OCI-LY1 (cell line): ENCODE data around the gene SLC6A7.

Source experiments
- H2AFZ ChIP-seq: fragments of 200-600 bp; sonication (generic), shearing (Covaris generic); 2 replicates; pipeline ENCODE4 v1.6.0; 2014; ENCODE audit warnings: antibody characterized with exemption, mild to moderate bottlenecking, low read length
- H3F3A ChIP-seq: fragments of 200-600 bp; sonication (generic), shearing (Covaris generic); 2 replicates; pipeline ENCODE4 v1.6.0; 2014; ENCODE audit warnings: mild to moderate bottlenecking, antibody characterized with exemption, low read length, moderate library complexity; ENCODE audit not compliant: insufficient read depth
- H3K27ac ChIP-seq: fragments of 200-600 bp; sonication (generic); 2 replicates; pipeline ENCODE4 v1.5.1; 2014; ENCODE audit warnings: low read length, mixed run types, mild to moderate bottlenecking, low read depth; ENCODE audit not compliant: poor library complexity, severe bottlenecking
- H3K27me3 ChIP-seq: fragments of 200-600 bp; sonication (generic); 2 replicates; pipeline ENCODE4 v1.6.0; 2014; ENCODE audit warnings: antibody characterized with exemption, mild to moderate bottlenecking, low read length, moderate library complexity; ENCODE audit not compliant: insufficient read depth
- H3K36me3 ChIP-seq: fragments of 200-600 bp; sonication (generic); 2 replicates; pipeline ENCODE4 v1.6.1; 2014; ENCODE audit warnings: mild to moderate bottlenecking, antibody characterized with exemption, low read length, moderate library complexity, mixed read lengths; ENCODE audit not compliant: insufficient read depth
- H3K4me1 ChIP-seq: fragments of 200-600 bp; sonication (generic); 2 replicates; pipeline ENCODE4 v1.5.1; 2014; ENCODE audit warnings: mild to moderate bottlenecking, low read length, moderate library complexity; ENCODE audit not compliant: insufficient read depth, severe bottlenecking
- H3K4me2 ChIP-seq: fragments of 200-600 bp; sonication (generic), shearing (Covaris generic); 2 replicates; pipeline ENCODE4 v1.6.1; 2014; ENCODE audit warnings: low read length
- H3K4me3 ChIP-seq: fragments of 200-600 bp; sonication (generic); 2 replicates; pipeline ENCODE4 v1.5.1; 2014; ENCODE audit warnings: low read length, low read depth, mild to moderate bottlenecking, mixed read lengths; ENCODE audit not compliant: poor library complexity, severe bottlenecking
- H3K79me2 ChIP-seq: fragments of 200-600 bp; shearing (Covaris generic); 2 replicates; pipeline ENCODE4 v1.6.1; 2016; ENCODE audit warnings: mixed run types, low read length, mixed read lengths; ENCODE audit not compliant: insufficient read depth
- H3K9ac ChIP-seq: fragments of 200-600 bp; sonication (generic), shearing (Covaris generic); 2 replicates; pipeline ENCODE4 v1.6.1; 2014; ENCODE audit warnings: mild to moderate bottlenecking, low read length, mixed read lengths
- H3K9me2 ChIP-seq: fragments of 200-600 bp; sonication (generic), shearing (Covaris generic); 2 replicates; pipeline ENCODE4 v1.6.1; 2014; ENCODE audit warnings: low read depth, mild to moderate bottlenecking, low read length, mixed read lengths
- H3K9me3 ChIP-seq: fragments of 200-600 bp; shearing (Covaris generic); 2 replicates; pipeline ENCODE4 v1.6.1; 2014; ENCODE audit warnings: low read length, mixed read lengths
- H4K20me1 ChIP-seq: fragments of 200-600 bp; sonication (generic), shearing (Covaris generic); 2 replicates; pipeline ENCODE4 v1.6.0; 2016; ENCODE audit warnings: mild to moderate bottlenecking, low read length; ENCODE audit not compliant: insufficient read depth
- EZH2 ChIP-seq: fragments of 200-600 bp; sonication (generic), shearing (Covaris generic); IDR thresholded peaks from 2 replicates; pipeline ENCODE4 v1.8.0; 2017; ENCODE audit warnings: borderline replicate concordance, mixed run types, mild to moderate bottlenecking, antibody characterized with exemption, low read length, moderate library complexity, mixed read lengths
- TF ChIP-seq, protein P1 (sequence below): fragments of 200-600 bp; sonication (generic), shearing (Covaris generic); IDR thresholded peaks from 2 replicates; pipeline ENCODE4 v1.5.1; 2017; ENCODE audit warnings: mild to moderate bottlenecking, antibody characterized with exemption, low read length, moderate library complexity, mixed read lengths

SLC6A7 gene

DNA sequence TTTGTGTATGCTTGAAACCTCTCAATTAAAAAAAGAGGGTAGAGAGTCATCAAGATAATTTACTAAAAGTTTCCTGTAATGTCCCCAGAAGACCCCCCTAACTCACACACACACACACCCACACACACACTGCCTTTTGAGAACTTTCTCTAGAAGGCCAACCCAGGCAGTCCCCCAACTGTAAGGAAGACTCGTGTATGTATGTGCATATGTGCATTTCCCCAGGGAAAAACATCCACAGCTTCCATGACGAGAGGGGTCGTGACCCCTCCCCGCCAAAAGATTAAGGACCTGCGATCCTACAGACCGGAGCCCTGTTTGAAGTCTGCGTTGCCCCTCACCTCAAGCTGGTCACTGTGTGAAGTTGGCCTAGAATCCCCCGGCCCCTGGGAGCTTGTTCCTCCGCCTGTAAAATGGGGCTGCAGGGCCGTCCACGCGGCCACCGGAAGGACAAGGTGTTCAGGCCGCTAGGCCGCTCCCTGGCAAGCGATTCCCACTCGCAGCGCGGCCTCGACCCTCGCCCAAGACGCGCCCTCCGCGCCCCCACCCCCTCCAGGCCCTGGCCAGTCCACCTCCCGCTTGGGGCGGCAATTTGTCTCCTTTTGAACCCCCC is 23.7 kb upstream of the SLC6A7 start:
- no peak overlapping the region for H3K27ac ChIP-seq
- TF ChIP-seq, protein P1, sequence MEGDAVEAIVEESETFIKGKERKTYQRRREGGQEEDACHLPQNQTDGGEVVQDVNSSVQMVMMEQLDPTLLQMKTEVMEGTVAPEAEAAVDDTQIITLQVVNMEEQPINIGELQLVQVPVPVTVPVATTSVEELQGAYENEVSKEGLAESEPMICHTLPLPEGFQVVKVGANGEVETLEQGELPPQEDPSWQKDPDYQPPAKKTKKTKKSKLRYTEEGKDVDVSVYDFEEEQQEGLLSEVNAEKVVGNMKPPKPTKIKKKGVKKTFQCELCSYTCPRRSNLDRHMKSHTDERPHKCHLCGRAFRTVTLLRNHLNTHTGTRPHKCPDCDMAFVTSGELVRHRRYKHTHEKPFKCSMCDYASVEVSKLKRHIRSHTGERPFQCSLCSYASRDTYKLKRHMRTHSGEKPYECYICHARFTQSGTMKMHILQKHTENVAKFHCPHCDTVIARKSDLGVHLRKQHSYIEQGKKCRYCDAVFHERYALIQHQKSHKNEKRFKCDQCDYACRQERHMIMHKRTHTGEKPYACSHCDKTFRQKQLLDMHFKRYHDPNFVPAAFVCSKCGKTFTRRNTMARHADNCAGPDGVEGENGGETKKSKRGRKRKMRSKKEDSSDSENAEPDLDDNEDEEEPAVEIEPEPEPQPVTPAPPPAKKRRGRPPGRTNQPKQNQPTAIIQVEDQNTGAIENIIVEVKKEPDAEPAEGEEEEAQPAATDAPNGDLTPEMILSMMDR, result no peak
- no peaks in the 10 kb centered on the region for H4K20me1 ChIP-seq
- no peak overlapping the region for H2AFZ ChIP-seq
- H3K4me2 ChIP-seq, result no peak overlapping the region
- no peaks in the 10 kb centered on the region for H3K9me2 ChIP-seq
- no peaks in the 10 kb centered on the region for H3K27me3 ChIP-seq
- H3K79me2 ChIP-seq, result no peaks in the 10 kb centered on the region
- no peak overlapping the region for H3K9ac ChIP-seq
- no peaks in the 10 kb centered on the region for H3F3A ChIP-seq
- no peaks in the 10 kb centered on the region for H3K9me3 ChIP-seq
- no peaks in the 10 kb centered on the region for H3K36me3 ChIP-seq
- H3K4me3 ChIP-seq, result no peak overlapping the region
- H3K4me1 ChIP-seq, result no peaks in the 10 kb centered on the region

DNA sequence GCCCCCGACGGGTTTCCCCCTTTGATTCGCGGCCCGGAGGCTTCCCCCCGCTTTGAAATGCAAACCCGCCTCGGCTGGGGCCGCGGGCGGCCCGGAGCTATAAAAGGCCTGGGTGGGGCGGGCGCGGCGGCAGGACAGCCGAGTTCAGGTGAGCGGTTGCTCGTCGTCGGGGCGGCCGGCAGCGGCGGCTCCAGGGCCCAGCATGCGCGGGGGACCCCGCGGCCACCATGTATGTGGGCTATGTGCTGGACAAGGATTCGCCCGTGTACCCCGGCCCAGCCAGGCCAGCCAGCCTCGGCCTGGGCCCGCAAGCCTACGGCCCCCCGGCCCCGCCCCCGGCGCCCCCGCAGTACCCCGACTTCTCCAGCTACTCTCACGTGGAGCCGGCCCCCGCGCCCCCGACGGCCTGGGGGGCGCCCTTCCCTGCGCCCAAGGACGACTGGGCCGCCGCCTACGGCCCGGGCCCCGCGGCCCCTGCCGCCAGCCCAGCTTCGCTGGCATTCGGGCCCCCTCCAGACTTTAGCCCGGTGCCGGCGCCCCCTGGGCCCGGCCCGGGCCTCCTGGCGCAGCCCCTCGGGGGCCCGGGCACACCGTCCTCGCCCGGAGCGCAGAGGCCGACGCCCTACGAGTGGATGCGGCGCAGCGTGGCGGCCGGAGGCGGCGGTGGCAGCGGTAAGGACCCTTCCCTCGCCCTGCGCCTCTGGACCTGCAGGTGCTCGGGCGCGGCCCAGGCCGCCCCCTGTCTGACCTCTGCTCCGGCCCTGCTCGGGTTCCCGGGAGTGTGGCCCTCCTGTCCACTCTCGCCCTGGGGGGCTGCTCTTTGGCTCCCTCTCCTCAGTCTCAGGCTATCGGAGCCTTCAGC is 23.0 kb upstream of the SLC6A7 start, which contains the start of gene CDX1:
Gene CDX1 (plus strand): TSS at position 129 of the 862 bp plus-strand sequence. CDS start 99 bp downstream, at position 228.
- Histone ChIP-seq H3K4me2 (no peak within 1 kb of the TSS), H4K20me1 (no peaks in the 10 kb centered on the region), H3K9me2 (no peaks in the 10 kb centered on the region), H3K9me3 (no peaks in the 10 kb centered on the region), H3K27ac (no peak within 1 kb of the TSS), H3K4me3 (no peak within 1 kb of the TSS), H3K27me3 (no peaks in the 10 kb centered on the region), H3K36me3 (no peaks in the 10 kb centered on the region), H3F3A (no peaks in the 10 kb centered on the region), H3K9ac (no peak within 1 kb of the TSS), H2AFZ (no peak within 1 kb of the TSS), H3K79me2 (no peaks in the 10 kb centered on the region), H3K4me1 (no peaks in the 10 kb centered on the region)
- TF ChIP-seq, protein P1, result no peak
- TF ChIP-seq EZH2, result no peak

DNA sequence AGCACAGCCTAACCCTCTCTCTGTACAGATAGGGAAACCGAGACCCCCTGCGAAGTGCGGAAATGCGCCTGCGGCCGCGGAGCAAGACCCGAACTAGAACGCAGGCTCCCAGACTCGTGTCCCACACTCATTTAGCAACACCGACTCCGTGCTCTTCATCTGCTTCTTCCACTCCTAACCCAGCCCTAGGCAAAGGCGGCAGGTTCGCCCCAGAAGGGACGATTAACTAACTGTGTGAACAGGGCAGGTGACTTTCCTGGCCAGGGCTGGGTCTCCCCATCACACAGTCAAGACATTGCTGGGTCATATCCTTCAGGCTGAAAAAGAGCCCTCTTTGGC is 22.4 kb upstream of the SLC6A7 start:
- Histone ChIP-seq H2AFZ (no peak overlapping the region), H3K4me2 (no peak overlapping the region), H4K20me1 (no peaks in the 10 kb centered on the region), H3K9me2 (no peaks in the 10 kb centered on the region), H3K9me3 (no peaks in the 10 kb centered on the region), H3K4me1 (no peaks in the 10 kb centered on the region), H3K79me2 (no peaks in the 10 kb centered on the region), H3F3A (no peaks in the 10 kb centered on the region), H3K4me3 (no peak overlapping the region), H3K27me3 (no peaks in the 10 kb centered on the region), H3K27ac (no peak overlapping the region), H3K36me3 (no peaks in the 10 kb centered on the region), H3K9ac (no peak overlapping the region)
- TF ChIP-seq EZH2, result no peak
- TF ChIP-seq, protein P1, result no peak
